Neutrophil (primary cell): ENCODE results near the gene COX7B2.

Source experiments
- H3K27ac ChIP-seq: fragments of 200-600 bp; sonication (generic); 2 replicates; pipeline ENCODE4 v1.5.1; 2016; ENCODE audit warnings: mild to moderate bottlenecking, moderate library complexity
- H3K27me3 ChIP-seq: fragments of 200-600 bp; sonication (generic); 2 replicates; pipeline ENCODE4 v1.6.0; 2016; ENCODE audit warnings: mild to moderate bottlenecking
- H3K36me3 ChIP-seq: fragments of 200-600 bp; sonication (generic); 2 replicates; pipeline ENCODE4 v1.5.1; 2017
- H3K4me1 ChIP-seq, 2 experiments: fragments of 200-600 bp in 1 of 2; sonication (generic) in 1 of 2; 1 replicate in 1 of 2; 2 replicates in 1 of 2; pipeline versions ENCODE4 v1.5.1 to v1.6.1; 2013 to 2016; ENCODE audit warnings: low read depth in 1 of 2, low read length in 1 of 2, mild to moderate bottlenecking in 1 of 2, moderate library complexity in 1 of 2; ENCODE audit not compliant: control insufficient read depth in 1 of 2, insufficient read depth in 1 of 2
- H3K4me3 ChIP-seq, 2 experiments: fragments of 200-600 bp in 1 of 2; sonication (generic) in 1 of 2; 1 replicate in 1 of 2; 2 replicates in 1 of 2; pipeline ENCODE4 v1.5.1; 2013 to 2016; ENCODE audit warnings: low read depth in 1 of 2, low read length in 1 of 2, mild to moderate bottlenecking in 1 of 2, moderate library complexity in 1 of 2
- H3K9me3 ChIP-seq: fragments of 200-600 bp; sonication (generic); 2 replicates; pipeline ENCODE4 v1.5.1; 2016
- CTCF ChIP-seq: fragments of 200-600 bp; sonication (generic); IDR thresholded peaks from 2 replicates; pipeline ENCODE4 v1.5.1; 2016; ENCODE audit warnings: antibody characterized with exemption

The COX7B2 gene

GRCh38 chr4:46856333-46856732, 52.7 kb downstream of the COX7B2 start:
- no peak for TF ChIP-seq CTCF
- no peak overlapping the region for H3K4me3 ChIP-seq
- H3K4me1 ChIP-seq, result no peaks in the 10 kb centered on the region
- H3K36me3 ChIP-seq, result no peaks in the 10 kb centered on the region
- H3K27me3 ChIP-seq, result no peaks in the 10 kb centered on the region
- no peak overlapping the region for H3K27ac ChIP-seq
- no peaks in the 10 kb centered on the region for H3K9me3 ChIP-seq

DNA sequence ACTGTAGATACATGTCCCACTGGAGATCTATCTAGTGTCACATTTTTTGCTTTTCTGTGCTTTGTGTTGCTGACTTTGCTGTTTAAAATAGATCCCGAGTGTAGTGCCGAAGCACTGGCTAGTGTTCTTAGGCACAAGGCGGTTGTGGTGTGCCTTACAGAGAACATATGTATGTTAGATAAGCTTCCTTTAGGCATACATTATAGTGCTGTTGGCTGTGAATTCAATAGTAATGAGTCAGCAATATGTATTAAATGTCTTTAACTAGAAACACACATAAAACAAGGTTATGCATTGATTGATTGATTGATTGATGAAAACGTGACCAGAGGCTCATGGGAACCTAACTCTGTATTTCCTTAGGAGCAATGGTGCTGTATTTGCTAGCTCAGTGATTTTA, 56.2 kb downstream of the COX7B2 start:
- no peaks in the 10 kb centered on the region for H3K27me3 ChIP-seq
- H3K9me3 ChIP-seq, result no peaks in the 10 kb centered on the region
- H3K27ac ChIP-seq, result no peak overlapping the region
- no peak overlapping the region for H3K4me3 ChIP-seq
- TF ChIP-seq CTCF, result no peak
- no peaks in the 10 kb centered on the region for H3K36me3 ChIP-seq
- no peaks in the 10 kb centered on the region for H3K4me1 ChIP-seq

- Histone ChIP-seq H3K4me1 (no peaks in the 10 kb centered on the region), H3K36me3 (no peaks in the 10 kb centered on the region), H3K9me3 (no peaks in the 10 kb centered on the region), H3K27ac (no peak overlapping the region), H3K4me3 (no peak overlapping the region), H3K27me3 (no peaks in the 10 kb centered on the region)
- TF ChIP-seq CTCF, result no peak
These were observed 59.0 kb downstream of the COX7B2 start for GRCh38 chr4:46850026-46850425.

DNA sequence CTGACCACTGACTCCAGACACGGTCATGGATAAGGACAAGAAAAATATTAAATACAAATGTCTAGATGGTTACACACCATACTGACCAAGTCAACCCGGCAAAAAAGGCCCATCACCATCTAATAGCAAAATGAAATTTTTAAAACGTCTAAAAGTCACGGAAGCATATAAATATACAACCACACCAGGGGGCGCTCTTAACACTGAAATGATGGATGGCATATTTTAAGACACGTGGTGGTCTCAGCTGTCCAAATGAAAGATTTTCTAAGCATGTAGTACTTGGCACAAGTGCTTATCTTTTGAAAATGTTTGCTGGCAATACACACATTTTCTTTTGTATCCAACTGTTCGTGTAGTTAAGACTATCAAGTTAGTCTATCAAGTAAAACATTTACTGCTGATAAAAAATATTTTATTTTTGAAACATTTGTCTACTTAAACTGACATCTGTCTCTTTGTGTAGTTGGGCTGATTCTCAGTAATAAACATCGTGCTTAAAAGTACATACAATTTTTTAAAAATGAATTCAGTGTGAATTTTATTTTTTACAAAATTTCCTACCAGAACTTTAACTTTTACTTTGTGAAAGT, 64.6 kb downstream of the COX7B2 start:
- H3K4me3 ChIP-seq, result no peak overlapping the region
- H3K36me3 ChIP-seq, result no peaks in the 10 kb centered on the region
- no peaks in the 10 kb centered on the region for H3K9me3 ChIP-seq
- H3K27me3 ChIP-seq, result no peaks in the 10 kb centered on the region
- TF ChIP-seq CTCF, result no peak
- no peak overlapping the region for H3K27ac ChIP-seq
- no peaks in the 10 kb centered on the region for H3K4me1 ChIP-seq

GRCh38 chr4:46839128-46839527, 69.9 kb downstream of the COX7B2 start:
- no peaks in the 10 kb centered on the region for H3K36me3 ChIP-seq
- TF ChIP-seq CTCF, result no peak
- H3K27ac ChIP-seq, result no peak overlapping the region

DNA sequence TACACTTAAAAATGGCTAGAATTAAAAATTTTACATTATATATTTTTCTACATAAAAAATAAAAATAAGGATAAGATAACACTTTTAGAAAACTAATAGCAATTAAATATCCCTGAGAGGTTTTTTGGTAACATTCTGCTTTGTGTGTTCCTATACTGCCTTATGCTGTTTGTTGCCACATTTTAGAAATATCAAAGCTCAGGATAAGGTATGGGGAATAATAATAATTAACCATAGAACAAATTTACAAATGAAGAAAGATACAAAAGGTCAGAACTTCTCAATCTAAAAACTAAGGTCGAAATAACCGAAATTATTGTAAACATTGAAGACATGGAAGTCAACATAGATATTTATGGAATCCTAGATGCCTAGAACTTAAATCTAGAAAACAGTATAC, 71.4 kb downstream of the COX7B2 start:
- no peak overlapping the region for H3K4me3 ChIP-seq
- no peak overlapping the region for H3K27ac ChIP-seq
- no peak for TF ChIP-seq CTCF
- no peaks in the 10 kb centered on the region for H3K27me3 ChIP-seq
- H3K36me3 ChIP-seq, result no peaks in the 10 kb centered on the region
- no peaks in the 10 kb centered on the region for H3K4me1 ChIP-seq
- H3K9me3 ChIP-seq, result no peaks in the 10 kb centered on the region

More at GRCh38 chr4:46839128-46839527, 69.9 kb downstream of the COX7B2 start:
- no peaks in the 10 kb centered on the region for H3K27me3 ChIP-seq
- no peaks in the 10 kb centered on the region for H3K9me3 ChIP-seq
- no peak overlapping the region for H3K4me3 ChIP-seq
- no peaks in the 10 kb centered on the region for H3K4me1 ChIP-seq
